DND-41 (cell line): Measurements from ENCODE around the gene PIP5K1A.
"Not testable (repeated sequence)": the region's sequence is repeated elsewhere in the genome, so short reads cannot be mapped to it uniquely, and the experiment has no call there.

Source experiments
- ATAC-seq: fragments of 200-7000 bp; cut with Tn5 transposase; 3 replicates; pipeline ENCODE4 v1.9.1; 2021; ENCODE audit warnings: low read depth; ENCODE audit not compliant: insufficient read depth
- DNase-seq: peaks from one replicate; pipeline ENCODE4 v3.0.0-alpha.2; 2020
- H2AFZ ChIP-seq: 2 replicates; pipeline ENCODE4 v1.6.0; 2012; ENCODE audit warnings: low read depth, low read length
- H3K27ac ChIP-seq: 2 replicates; pipeline ENCODE4 v1.5.1; 2012; ENCODE audit warnings: low read length, inconsistent platforms
- H3K27me3 ChIP-seq: fragments of 200-600 bp; sonication (generic); 2 replicates; pipeline ENCODE4 v1.6.0; 2012; ENCODE audit warnings: low read length, mild to moderate bottlenecking, inconsistent platforms; ENCODE audit not compliant: insufficient read depth, poor library complexity
- H3K36me3 ChIP-seq: 2 replicates; pipeline ENCODE4 v1.5.1; 2012; ENCODE audit warnings: low read length, inconsistent platforms; ENCODE audit not compliant: insufficient read depth
- H3K4me1 ChIP-seq: 2 replicates; pipeline ENCODE4 v1.5.1; 2012; ENCODE audit warnings: mild to moderate bottlenecking, low read length; ENCODE audit not compliant: insufficient read depth
- H3K4me2 ChIP-seq: 2 replicates; pipeline ENCODE4 v1.6.0; 2012; ENCODE audit warnings: mild to moderate bottlenecking, moderate library complexity, low read length, inconsistent platforms; ENCODE audit not compliant: insufficient read depth
- H3K4me3 ChIP-seq, 2 experiments: fragments of 200-600 bp in 1 of 2; shearing (Covaris generic) in 1 of 2; 2 replicates each; pipeline ENCODE4 v1.5.1; 2012 to 2016; ENCODE audit warnings: inconsistent platforms in 2 of 2, low read length in 2 of 2, mild to moderate bottlenecking in 2 of 2, low read depth in 1 of 2, moderate library complexity in 1 of 2
- H3K79me2 ChIP-seq: 2 replicates; pipeline ENCODE4 v1.6.0; 2012; ENCODE audit warnings: low read length, inconsistent platforms; ENCODE audit not compliant: insufficient read depth
- H3K9ac ChIP-seq: 2 replicates; pipeline ENCODE4 v1.6.0; 2012; ENCODE audit warnings: low read depth, mild to moderate bottlenecking, inconsistent platforms, low read length, moderate library complexity
- H3K9me3 ChIP-seq: 2 replicates; pipeline ENCODE4 v1.5.1; 2012; ENCODE audit warnings: low read length, moderate library complexity, mild to moderate bottlenecking, inconsistent platforms; ENCODE audit not compliant: insufficient read depth, severe bottlenecking
- H4K20me1 ChIP-seq: 2 replicates; pipeline ENCODE4 v1.6.0; 2012; ENCODE audit warnings: low read length; ENCODE audit not compliant: insufficient read depth
- EZH2 ChIP-seq: IDR thresholded peaks from 3 replicates; pipeline ENCODE4 v1.6.1; 2012; ENCODE audit warnings: borderline replicate concordance, low read depth, mild to moderate bottlenecking, moderate library complexity, low read length, inconsistent platforms; ENCODE audit not compliant: severe bottlenecking
- TF ChIP-seq, protein P1 (sequence below): IDR thresholded peaks from 2 replicates; pipeline ENCODE4 v1.5.1; 2012; ENCODE audit warnings: borderline replicate concordance, low read length, moderate library complexity, mild to moderate bottlenecking; ENCODE audit not compliant: poor library complexity, severe bottlenecking; ENCODE audit errors: extremely low read depth

The PIP5K1A gene

DNA sequence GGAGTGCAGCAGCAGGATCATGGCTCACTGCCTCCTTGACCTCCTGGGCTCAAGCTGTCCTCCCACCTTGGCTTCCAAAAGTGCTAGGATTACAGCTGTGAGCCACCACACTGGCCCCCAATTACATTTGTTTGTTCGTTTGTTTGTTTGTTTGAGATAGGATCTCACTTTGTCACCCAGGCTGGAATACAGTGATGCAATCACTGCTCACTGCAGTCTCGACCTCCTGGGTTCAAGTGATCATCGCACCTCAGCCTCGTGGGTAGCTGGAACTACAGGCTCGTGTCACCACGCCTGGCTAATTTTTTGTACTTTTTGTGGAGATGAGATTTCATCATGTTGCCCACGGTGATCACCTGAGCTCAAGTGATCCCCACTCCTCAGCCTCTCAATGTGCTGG is 6.3 kb upstream of the PIP5K1A start:
- Histone ChIP-seq H3K4me3 (no peak overlapping the region), H3K27ac (no peak overlapping the region), H3K79me2 (peaks cover 29% of the 10 kb centered on the region), H3K9ac (no peak overlapping the region), H3K4me1 (peaks cover 33% of the 10 kb centered on the region), H3K36me3 (no peaks in the 10 kb centered on the region), H3K27me3 (no peaks in the 10 kb centered on the region), H2AFZ (no peak overlapping the region), H3K4me2 (no peak overlapping the region), H3K9me3 (no peaks in the 10 kb centered on the region), H4K20me1 (no peaks in the 10 kb centered on the region)
- ATAC-seq: no peak
- no peak for DNase-seq
- TF ChIP-seq, protein P1, sequence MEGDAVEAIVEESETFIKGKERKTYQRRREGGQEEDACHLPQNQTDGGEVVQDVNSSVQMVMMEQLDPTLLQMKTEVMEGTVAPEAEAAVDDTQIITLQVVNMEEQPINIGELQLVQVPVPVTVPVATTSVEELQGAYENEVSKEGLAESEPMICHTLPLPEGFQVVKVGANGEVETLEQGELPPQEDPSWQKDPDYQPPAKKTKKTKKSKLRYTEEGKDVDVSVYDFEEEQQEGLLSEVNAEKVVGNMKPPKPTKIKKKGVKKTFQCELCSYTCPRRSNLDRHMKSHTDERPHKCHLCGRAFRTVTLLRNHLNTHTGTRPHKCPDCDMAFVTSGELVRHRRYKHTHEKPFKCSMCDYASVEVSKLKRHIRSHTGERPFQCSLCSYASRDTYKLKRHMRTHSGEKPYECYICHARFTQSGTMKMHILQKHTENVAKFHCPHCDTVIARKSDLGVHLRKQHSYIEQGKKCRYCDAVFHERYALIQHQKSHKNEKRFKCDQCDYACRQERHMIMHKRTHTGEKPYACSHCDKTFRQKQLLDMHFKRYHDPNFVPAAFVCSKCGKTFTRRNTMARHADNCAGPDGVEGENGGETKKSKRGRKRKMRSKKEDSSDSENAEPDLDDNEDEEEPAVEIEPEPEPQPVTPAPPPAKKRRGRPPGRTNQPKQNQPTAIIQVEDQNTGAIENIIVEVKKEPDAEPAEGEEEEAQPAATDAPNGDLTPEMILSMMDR: no peak
- no peak for TF ChIP-seq EZH2

GRCh38 chr1:151193304-151193703 is 5.0 kb upstream of the PIP5K1A start:
- Histone ChIP-seq H3K4me3 (no peak overlapping the region), H2AFZ (no peak overlapping the region), H3K27ac (no peak overlapping the region), H3K4me2 (no peak overlapping the region), H3K79me2 (peaks cover 16% of the 10 kb centered on the region), H3K36me3 (no peaks in the 10 kb centered on the region), H3K27me3 (no peaks in the 10 kb centered on the region), H3K9me3 (no peaks in the 10 kb centered on the region), H4K20me1 (no peaks in the 10 kb centered on the region), H3K9ac (no peak overlapping the region), H3K4me1 (peaks cover 32% of the 10 kb centered on the region)
- no peak for DNase-seq
- no peak for ATAC-seq
- TF ChIP-seq EZH2: no peak
- TF ChIP-seq, protein P1: no peak

DNA sequence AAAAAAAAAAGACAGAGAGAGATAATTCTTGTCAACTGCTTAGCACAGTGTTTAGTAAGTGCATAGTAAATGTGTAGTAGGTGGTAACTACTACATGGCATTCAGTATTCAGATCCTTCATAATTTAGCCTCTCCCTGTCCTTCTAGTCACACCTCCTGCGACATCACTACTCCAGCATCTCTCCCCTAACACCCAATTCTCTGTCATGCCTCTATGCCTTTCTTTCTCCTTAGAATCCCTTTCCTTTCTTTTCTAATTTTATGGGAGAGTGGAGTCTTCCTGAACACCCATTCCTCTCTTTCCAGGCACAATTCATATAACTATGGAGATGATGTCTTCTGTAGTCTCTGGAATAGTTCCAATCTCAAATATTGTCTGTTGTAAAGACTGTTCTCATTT is 4.5 kb upstream of the PIP5K1A start:
- TF ChIP-seq, protein P1: no peak
- no peak for TF ChIP-seq EZH2
- Histone ChIP-seq H3K27me3 (no peaks in the 10 kb centered on the region), H3K4me1 (peaks cover 27% of the 10 kb centered on the region), H3K9me3 (no peaks in the 10 kb centered on the region), H3K79me2 (peaks cover 16% of the 10 kb centered on the region), H3K36me3 (no peaks in the 10 kb centered on the region; the same call in 1 of the 2 replicates), H2AFZ (no peak overlapping the region), H3K27ac (no peak overlapping the region), H3K4me2 (no peak overlapping the region), H3K9ac (no peak overlapping the region), H4K20me1 (peaks cover under 1% of the 10 kb centered on the region; the same call in 1 of the 2 replicates), H3K4me3 (no peak overlapping the region)
- ATAC-seq: no peak
- no peak for DNase-seq

DNA sequence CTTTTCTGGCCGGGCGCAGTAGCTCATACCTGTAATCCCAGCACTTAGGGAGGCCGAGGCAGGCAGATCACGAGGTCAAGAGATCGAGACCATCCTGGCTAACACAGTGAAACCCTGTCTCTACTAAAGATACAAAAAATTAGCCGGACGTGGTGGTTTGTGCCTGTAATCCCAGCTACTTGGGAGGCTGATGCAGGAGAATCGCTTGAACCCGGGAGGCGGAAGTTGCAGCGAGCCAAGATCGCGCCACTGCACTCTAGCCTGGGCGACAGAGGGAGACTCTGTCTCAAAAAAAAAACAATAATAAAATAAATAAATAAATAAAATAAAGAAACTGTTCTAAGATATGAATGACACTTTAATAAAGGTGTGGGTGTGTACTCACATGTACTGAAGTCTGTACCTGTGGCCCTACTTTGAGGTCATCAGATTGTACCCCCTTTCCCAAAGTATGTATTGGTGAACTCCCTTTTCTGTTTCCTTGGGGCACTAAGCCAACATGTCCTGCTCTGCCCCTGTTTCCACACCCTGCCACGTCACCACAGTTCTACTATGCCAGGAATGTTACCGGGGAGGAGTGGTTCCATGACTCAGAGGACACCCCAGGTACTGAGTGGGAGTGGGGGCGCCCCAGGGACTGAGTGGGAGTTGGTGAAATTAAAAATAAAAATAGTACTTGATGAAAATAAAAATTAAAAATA is 3.3 kb upstream of the PIP5K1A start:
- not testable (repeated sequence) for H3K9ac ChIP-seq, H3K4me3 ChIP-seq

More for the DNA sequence above, 3.3 kb upstream of the PIP5K1A start:
- H3K27me3 ChIP-seq, H2AFZ ChIP-seq, ATAC-seq, H3K9me3 ChIP-seq, DNase-seq, H3K4me2 ChIP-seq, H3K27ac ChIP-seq, H3K36me3 ChIP-seq: not testable (repeated sequence)
- Histone ChIP-seq H3K79me2 (peaks cover 17% of the 10 kb centered on the region), H4K20me1 (peaks cover 12% of the 10 kb centered on the region; the same call in 1 of the 2 replicates), H3K4me1 (peaks cover 29% of the 10 kb centered on the region)
